ENCODE data around the gene FXYD6.
"Not testable (repeated sequence)": the region's sequence is repeated elsewhere in the genome, so short reads cannot be mapped to it uniquely, and the experiment has no call there.

Gene FXYD6

GRCh38 chr11:117869604-117870003 is 6.9 kb downstream of the FXYD6 start:
- DNase-seq (ENCODE audit: low spot score): no peak

- DNase-seq (ENCODE audit: low spot score): no peak
These were observed 7.5 kb downstream of the FXYD6 start for GRCh38 chr11:117868815-117869561.

- no peak for DNase-seq (ENCODE audit: low spot score)
These were observed 8.4 kb downstream of the FXYD6 start for GRCh38 chr11:117868088-117868487.

GRCh38 chr11:117866526-117866925 is 9.9 kb downstream of the FXYD6 start:
- DNase-seq (ENCODE audit: low spot score): no peak

- not testable (repeated sequence) for DNase-seq (ENCODE audit: low spot score)
These were observed 10.9 kb downstream of the FXYD6 start for GRCh38 chr11:117865546-117865945.

- DNase-seq (ENCODE audit: low spot score): no peak
These were observed 13.1 kb downstream of the FXYD6 start for GRCh38 chr11:117863383-117863782.

GRCh38 chr11:117862753-117863152 is 13.7 kb downstream of the FXYD6 start:
- DNase-seq (ENCODE audit: low spot score): no peak

- DNase-seq (ENCODE audit: low spot score): no peak
These were observed 14.3 kb downstream of the FXYD6 start for GRCh38 chr11:117862019-117862725.

GRCh38 chr11:117861151-117862018 is 15.1 kb downstream of the FXYD6 start:
- no peak for DNase-seq (ENCODE audit: low spot score)

- no peak for DNase-seq (ENCODE audit: low spot score)
These were observed 16.3 kb downstream of the FXYD6 start for GRCh38 chr11:117860139-117860538.

- DNase-seq (ENCODE audit: low spot score): no peak
These were observed 16.9 kb downstream of the FXYD6 start for GRCh38 chr11:117859488-117860112.

- no peak for DNase-seq (ENCODE audit: low spot score)
These were observed 17.4 kb downstream of the FXYD6 start for GRCh38 chr11:117859061-117859460.

GRCh38 chr11:117857734-117858414 is 18.6 kb downstream of the FXYD6 start:
- no peak for DNase-seq (ENCODE audit: low spot score)

GRCh38 chr11:117855912-117856651 is 20.4 kb downstream of the FXYD6 start:
- DNase-seq (ENCODE audit: low spot score): no peak

GRCh38 chr11:117855186-117855845 is 21.1 kb downstream of the FXYD6 start:
- DNase-seq (ENCODE audit: low spot score): no peak

GRCh38 chr11:117852309-117852708 is 24.1 kb downstream of the FXYD6 start:
- DNase-seq (ENCODE audit: low spot score): no peak

GRCh38 chr11:117851852-117852251 is 24.6 kb downstream of the FXYD6 start:
- DNase-seq (ENCODE audit: low spot score): no peak

- no peak for DNase-seq (ENCODE audit: low spot score)
These were observed 25.4 kb downstream of the FXYD6 start for GRCh38 chr11:117851106-117851505.

GRCh38 chr11:117849781-117850414 is 26.6 kb downstream of the FXYD6 start:
- DNase-seq (ENCODE audit: low spot score): no peak
